HCT116 (cell line): ENCODE data around the gene PICK1. TPM values are rescaled to one million over a fixed set of nuclear protein-coding genes. Genes with fewer than 3 reads are reported as not detected.
"Not testable (repeated sequence)": the region's sequence is repeated elsewhere in the genome, so short reads cannot be mapped to it uniquely, and the experiment has no call there.

Source experiments
- ATAC-seq: fragments of 200-7000 bp; cut with Tn5 transposase; 2 replicates; pipeline ENCODE4 v1.9.1; 2020; ENCODE audit warnings: mild to moderate bottlenecking, moderate library complexity
- BruUV-seq: library from RNA; stranded (reverse); fragments of 400-500 nt; replicated peaks from 2 replicates; lab custom pipeline; 2021; lab: Mats Ljungman, UMichigan
- CTCF ChIA-PET: fragments of 300-600 bp; sonication (Branson Sonifier 250); formaldehyde crosslinking; loops from one replicate; lab custom pipeline; 2021; ENCODE audit warnings: antibody characterized with exemption; lab: Charles Lee
- POLR2A ChIA-PET: fragments of 300-600, 350-600 bp; sonication (Branson Sonifier 250); formaldehyde crosslinking; loops from one replicate; lab custom pipeline; 2021; ENCODE audit warnings: antibody characterized with exemption; lab: Charles Lee
- RAD21 ChIA-PET, 2 experiments: fragments of 300-600 bp; sonication (Branson Sonifier 250); formaldehyde crosslinking; loops; one replicate each; lab custom pipeline; 2023; ENCODE audit warnings: low total read pairs in 2 of 2; ENCODE audit not compliant: uncharacterized antibody in 2 of 2, unreplicated experiment in 2 of 2, low non-redundant PET in 1 of 2; lab: Charles Lee
- DNase-seq: peaks from one replicate; pipeline ENCODE4 v3.0.0-alpha.2; 2010; ENCODE audit warnings: low read depth, low spot score
- H2AFZ ChIP-seq: fragments of 200-600 bp; shearing (Covaris generic), sonication (generic); 2 replicates; pipeline ENCODE4 v1.6.1; 2017; ENCODE audit warnings: low read depth, mixed run types, mixed read lengths, antibody characterized with exemption, low read length; ENCODE audit not compliant: poor library complexity, severe bottlenecking
- H3K27ac ChIP-seq: 2 replicates; pipeline ENCODE4 v1.5.1; 2012; ENCODE audit warnings: low read depth, low read length
- H3K27me3 ChIP-seq: fragments of 200-600 bp; sonication (generic); 2 replicates; pipeline ENCODE4 v1.6.1; 2016; ENCODE audit warnings: mixed run types, low read length, mixed read lengths; ENCODE audit not compliant: insufficient read depth
- H3K36me3 ChIP-seq, 2 experiments: fragments of 200-500 bp in 1 of 2; fragments of 200-600 bp in 1 of 2; sonication (Bioruptor generic) in 1 of 2; sonication (generic) in 1 of 2; 2 replicates each; pipeline versions ENCODE4 v1.5.1 to v1.6.1; 2014 to 2016; ENCODE audit warnings: low read length in 2 of 2, inconsistent platforms in 1 of 2, mixed read lengths in 1 of 2, mixed run types in 1 of 2; ENCODE audit not compliant: insufficient read depth in 2 of 2, control insufficient read depth in 1 of 2
- H3K4me1 ChIP-seq, 2 experiments: fragments of 200-600 bp in 1 of 2; sonication (generic) in 1 of 2; 2 replicates each; pipeline versions ENCODE4 v1.5.1 to v1.6.1; 2012 to 2017; ENCODE audit warnings: low read length in 2 of 2, inconsistent platforms in 1 of 2, mild to moderate bottlenecking in 1 of 2, mixed read lengths in 1 of 2, mixed run types in 1 of 2, moderate library complexity in 1 of 2; ENCODE audit not compliant: insufficient read depth in 2 of 2, control insufficient read depth in 1 of 2
- H3K4me2 ChIP-seq: fragments of 200-600 bp; sonication (generic); 2 replicates; pipeline ENCODE4 v1.6.1; 2017; ENCODE audit warnings: mixed run types, low read length, mixed read lengths
- H3K4me3 ChIP-seq, 2 experiments: fragments of 200-600 bp in 1 of 2; sonication (generic) in 1 of 2; replicated peaks in 1 of 2; 2 replicates each; pipeline ENCODE4 v1.5.1; 2011 to 2016; ENCODE audit warnings: low read length in 2 of 2, control low read depth in 1 of 2, low read depth in 1 of 2, mild to moderate bottlenecking in 1 of 2, mixed read lengths in 1 of 2, mixed run types in 1 of 2
- H3K79me2 ChIP-seq: fragments of 200-600 bp; sonication (generic); 2 replicates; pipeline ENCODE4 v1.6.1; 2017; ENCODE audit warnings: mild to moderate bottlenecking, mixed run types, low read length, moderate library complexity, mixed read lengths; ENCODE audit not compliant: insufficient read depth
- H3K9ac ChIP-seq: fragments of 200-600 bp; sonication (generic); 2 replicates; pipeline ENCODE4 v1.6.1; 2016; ENCODE audit warnings: low read length, mixed read lengths
- H3K9me2 ChIP-seq: fragments of 200-600 bp; sonication (generic), shearing (Covaris generic); 2 replicates; pipeline ENCODE4 v1.6.1; 2017; ENCODE audit warnings: mixed run types, mild to moderate bottlenecking, moderate library complexity; ENCODE audit not compliant: insufficient read depth
- H3K9me3 ChIP-seq, 2 experiments: fragments of 200-500 bp in 1 of 2; fragments of 200-600 bp in 1 of 2; sonication (Bioruptor generic) in 1 of 2; sonication (generic) in 1 of 2; 2 replicates each; pipeline ENCODE4 v1.6.1; 2014 to 2017; ENCODE audit warnings: low read length in 2 of 2, mixed read lengths in 2 of 2, inconsistent platforms in 1 of 2, low read depth in 1 of 2, mild to moderate bottlenecking in 1 of 2, mixed run types in 1 of 2, moderate library complexity in 1 of 2; ENCODE audit not compliant: control insufficient read depth in 1 of 2, insufficient read depth in 1 of 2
- H4K20me1 ChIP-seq: fragments of 200-600 bp; sonication (generic), shearing (Covaris generic); 2 replicates; pipeline ENCODE4 v1.6.1; 2017; ENCODE audit warnings: mixed run types, mild to moderate bottlenecking, moderate library complexity; ENCODE audit not compliant: insufficient read depth
- EGR1 ChIP-seq: IDR thresholded peaks from 2 replicates; pipeline ENCODE4 v1.6.1; 2012; ENCODE audit warnings: low read depth
- POLR2A ChIP-seq: IDR thresholded peaks from 2 replicates; pipeline ENCODE4 v1.7.0; 2011; ENCODE audit warnings: borderline replicate concordance; ENCODE audit not compliant: insufficient read depth, insufficient read length; ENCODE audit errors: extremely low read depth
- REST ChIP-seq: IDR thresholded peaks from 2 replicates; pipeline ENCODE4 v1.6.1; 2012; ENCODE audit warnings: low read depth
- SIN3A ChIP-seq: IDR thresholded peaks from 2 replicates; pipeline ENCODE4 v1.6.1; 2012; ENCODE audit warnings: low read depth
- SP1 ChIP-seq: IDR thresholded peaks from 2 replicates; pipeline ENCODE4 v1.6.1; 2012; ENCODE audit warnings: low read depth
- intact Hi-C: fragments of 100-400 bp; cut with micrococcal nuclease; formaldehyde crosslinking; loops from 2 replicates; pipeline ENCODE4 v1.10.0; 2022
- total RNA-seq: library from RNA; stranded (reverse); gene quantifications from one replicate; pipeline ENCODE4 v1.2.1, GENCODE V29; 2021; ENCODE audit not compliant: unreplicated experiment

Gene PICK1
- total RNA-seq, 1 experiment from 2014 or later, result 40.0 TPM

- TF ChIP-seq REST (no peak), SP1 (no peak), SIN3A (no peak), EGR1 (no peak), POLR2A (no peak)
- TF ChIP-seq, all 23 proteins: peak for 0
Measured at GRCh38 chr22:38036392-38037062, 20.7 kb upstream of the PICK1 start (continued).

GRCh38 chr22:38037367-38038150 is 19.6 kb upstream of the PICK1 start:
- intact Hi-C loops, RAD21 ChIA-PET, DNase-seq, H3K79me2 ChIP-seq, H3K27ac ChIP-seq, H3K4me2 ChIP-seq, H3K9ac ChIP-seq, H3K9me3 ChIP-seq, BruUV-seq, POLR2A ChIA-PET, H2AFZ ChIP-seq, ATAC-seq, H3K36me3 ChIP-seq, H3K27me3 ChIP-seq, H4K20me1 ChIP-seq, H3K4me3 ChIP-seq, H3K9me2 ChIP-seq: not testable (repeated sequence)
- H3K4me1 ChIP-seq, result peaks cover 23 to 35% of the 10 kb centered on the region in 2 experiments
- CTCF ChIA-PET, result interaction anchor here (2.2 kb wide), 1 partner anchor 15 kb away, joined by 7 read pairs; no protein-coding TSS in a partner anchor
